HG03135 (cell line): ENCODE measurements around the gene ADCY1.
"Not testable (repeated sequence)": the region's sequence is repeated elsewhere in the genome, so short reads cannot be mapped to it uniquely, and the experiment has no call there.

ENCODE experiments used
- ATAC-seq: cut with Tn5 transposase; IDR thresholded peaks from one replicate; pipeline ENCODE4 v1.9.1; 2021; ENCODE audit warnings: mild to moderate bottlenecking, moderate library complexity; ENCODE audit not compliant: unreplicated experiment

Gene ADCY1

GRCh38 chr7:45573661-45574415 is at the start of gene ADCY1:
Gene ADCY1, plus strand, starts transcription at chr7:45574368. Its CDS starts 176 bp downstream, at chr7:45574544.
- ATAC-seq: no peak

DNA sequence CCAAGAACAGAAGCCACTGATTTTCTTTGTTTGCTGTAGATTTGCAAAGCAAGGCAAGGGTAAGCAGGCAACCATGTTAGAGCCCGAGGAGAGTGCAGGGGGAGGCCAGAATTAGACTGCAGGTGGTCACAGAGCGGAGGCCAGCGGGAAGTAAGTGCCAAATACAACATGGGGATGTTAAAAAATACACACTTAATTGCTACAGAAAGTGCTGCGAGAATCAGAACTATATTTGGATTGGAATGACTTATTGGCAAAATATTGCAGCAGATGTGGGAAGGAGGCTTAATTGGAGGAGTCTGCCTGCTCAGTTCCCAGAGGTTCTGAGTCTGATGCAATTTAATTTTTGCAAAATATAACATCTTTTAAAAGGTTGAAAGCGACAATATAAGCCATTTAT is 49.7 kb upstream of the ADCY1 start:
- ATAC-seq: no peak

GRCh38 chr7:45525057-45525456 is 49.1 kb upstream of the ADCY1 start:
- no peak for ATAC-seq

DNA sequence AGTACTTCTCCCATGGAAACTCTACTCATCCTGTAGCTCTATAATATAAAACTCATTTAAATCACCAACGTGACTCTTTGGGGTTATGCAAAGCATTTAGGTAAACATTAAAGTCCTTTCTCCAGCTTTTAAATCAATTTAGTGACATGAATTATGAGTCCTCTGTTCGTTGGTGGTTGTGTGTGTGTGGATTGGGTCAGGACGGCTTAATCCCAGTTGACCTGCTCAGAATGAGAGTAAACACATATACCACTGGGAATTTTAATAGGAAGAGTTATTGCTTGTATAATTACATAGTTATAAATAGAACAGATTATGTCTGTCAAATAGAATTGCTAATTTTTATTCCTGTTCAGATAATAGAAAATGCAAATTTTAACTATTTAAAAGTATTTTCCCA is 30.7 kb upstream of the ADCY1 start:
- no peak for ATAC-seq

- not testable (repeated sequence) for ATAC-seq
Measured at GRCh38 chr7:45545105-45545710, 29.0 kb upstream of the ADCY1 start.

DNA sequence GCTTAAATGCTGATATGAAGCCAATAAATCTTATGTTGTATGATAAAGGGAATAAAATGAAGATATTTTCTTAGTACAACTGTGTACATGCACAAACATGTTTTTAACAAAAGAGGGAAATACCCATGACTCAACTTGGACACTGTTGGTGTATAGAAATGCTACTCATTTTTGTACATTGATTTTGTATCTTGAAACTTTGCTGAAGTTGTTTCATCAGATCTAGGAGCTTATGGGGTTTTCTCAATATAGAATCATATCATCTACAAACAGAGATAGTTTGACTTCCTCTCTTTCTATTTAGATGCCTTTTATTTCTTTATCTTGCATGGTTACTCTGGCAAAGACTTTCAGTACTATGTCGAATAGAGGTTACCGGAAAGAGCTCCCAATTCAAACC is 25.3 kb upstream of the ADCY1 start:
- ATAC-seq: not testable (repeated sequence)

DNA sequence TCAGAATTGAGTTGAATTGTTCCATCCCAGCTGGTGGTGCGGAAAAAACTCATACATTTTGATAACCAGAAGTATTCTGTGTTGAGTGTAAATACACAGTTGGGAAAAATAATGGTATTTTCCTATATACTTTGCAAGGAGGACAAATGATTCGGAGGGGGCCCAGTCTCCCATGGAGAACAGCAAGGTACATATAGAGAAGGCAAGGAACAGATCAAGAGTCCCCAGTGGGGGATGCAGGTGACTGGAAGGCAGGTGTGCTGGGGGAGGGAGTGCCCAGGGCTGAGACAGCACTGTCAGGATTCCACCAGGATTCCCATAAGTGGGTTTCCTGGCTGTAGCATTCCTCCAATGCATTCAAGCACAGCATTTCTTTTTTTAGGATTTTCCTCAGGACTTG is 10.8 kb upstream of the ADCY1 start:
- ATAC-seq: no peak

DNA sequence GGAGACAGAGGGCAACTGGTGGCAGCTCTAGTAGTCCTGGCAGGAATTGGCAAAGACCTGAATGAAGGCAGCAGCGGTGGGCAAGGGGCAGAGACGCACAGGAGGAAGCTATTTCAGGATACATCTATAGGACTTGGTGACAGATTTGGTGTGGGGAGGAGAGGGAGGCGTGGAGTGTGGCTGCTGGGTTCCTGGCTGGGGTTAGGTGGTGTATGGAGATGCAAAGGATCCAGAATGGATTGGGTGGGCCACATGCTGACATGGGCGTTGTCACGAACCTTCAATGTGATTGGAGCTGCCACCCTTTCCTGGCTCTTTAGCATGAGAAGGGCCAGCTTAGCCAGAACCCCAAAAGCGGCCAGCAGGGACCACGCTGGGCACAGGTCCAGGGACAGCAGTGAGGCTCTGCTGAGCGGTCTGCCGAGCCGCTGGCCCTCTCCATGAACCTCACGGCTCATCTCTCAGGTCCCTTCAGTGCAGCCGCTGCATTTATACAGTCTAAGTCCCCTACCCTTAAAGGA is 10.2 kb upstream of the ADCY1 start:
- ATAC-seq: no peak

DNA sequence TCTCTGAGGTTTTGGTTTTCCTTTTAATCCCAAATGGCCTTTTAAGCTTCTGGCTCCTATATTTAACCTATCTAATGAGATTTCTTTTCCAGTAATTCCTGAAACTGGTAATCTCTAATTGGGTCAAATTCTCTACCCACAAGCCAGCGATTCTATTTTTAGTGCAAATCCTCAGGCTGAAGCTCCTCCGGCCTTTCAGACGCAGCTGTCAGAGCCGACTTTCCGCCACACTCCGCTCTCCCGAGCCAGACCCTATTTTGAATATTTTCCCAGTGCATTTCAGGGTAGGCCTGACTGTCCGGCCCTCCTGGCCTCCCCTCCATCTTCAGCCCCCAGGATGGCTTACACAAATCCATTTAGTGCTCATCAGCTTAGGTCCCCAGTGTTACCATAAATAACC is 9.7 kb upstream of the ADCY1 start:
- no peak for ATAC-seq

GRCh38 chr7:45564886-45565455 is 9.2 kb upstream of the ADCY1 start:
- ATAC-seq: no peak

DNA sequence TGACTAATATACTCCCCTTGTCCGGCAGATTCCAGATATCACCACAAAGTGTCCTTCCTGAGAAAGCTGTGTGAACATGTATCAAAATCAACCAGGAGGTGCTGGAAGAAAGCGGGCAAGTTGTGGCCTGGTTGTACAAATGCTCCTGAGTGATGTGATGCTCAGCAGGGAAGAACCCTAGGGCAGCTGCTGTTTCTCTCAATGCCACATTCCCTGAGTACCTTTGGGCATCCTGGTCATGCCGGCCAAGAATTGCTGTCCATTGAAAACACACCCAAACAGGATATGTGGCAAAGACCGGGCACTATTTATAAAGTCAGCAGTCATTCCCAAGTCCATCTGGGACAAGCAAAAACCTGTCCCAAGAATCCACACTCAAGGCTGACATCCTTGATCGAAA is 7.8 kb upstream of the ADCY1 start:
- ATAC-seq: no peak

DNA sequence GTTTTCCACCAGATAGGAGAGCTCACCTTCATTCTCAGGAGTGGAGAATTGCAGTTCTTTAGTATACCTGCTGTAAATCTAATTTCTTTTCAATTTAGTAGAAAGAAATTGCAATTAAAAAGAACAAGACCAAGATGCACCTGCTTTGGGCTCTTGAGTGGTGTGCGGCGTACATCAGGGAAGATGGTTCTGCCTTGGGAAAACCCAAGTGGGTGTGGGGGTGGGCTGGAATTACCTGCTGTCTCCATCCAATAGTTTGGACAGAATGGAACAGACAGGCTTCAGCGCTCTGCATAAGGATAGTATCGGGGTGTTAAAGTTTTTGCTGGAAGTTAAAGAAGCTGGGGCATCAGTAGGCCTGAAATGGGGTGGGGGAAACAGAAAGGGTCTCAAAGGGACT is 7.2 kb upstream of the ADCY1 start:
- ATAC-seq: no peak

- no peak for ATAC-seq
Measured at GRCh38 chr7:45567713-45568112, 6.5 kb upstream of the ADCY1 start.

DNA sequence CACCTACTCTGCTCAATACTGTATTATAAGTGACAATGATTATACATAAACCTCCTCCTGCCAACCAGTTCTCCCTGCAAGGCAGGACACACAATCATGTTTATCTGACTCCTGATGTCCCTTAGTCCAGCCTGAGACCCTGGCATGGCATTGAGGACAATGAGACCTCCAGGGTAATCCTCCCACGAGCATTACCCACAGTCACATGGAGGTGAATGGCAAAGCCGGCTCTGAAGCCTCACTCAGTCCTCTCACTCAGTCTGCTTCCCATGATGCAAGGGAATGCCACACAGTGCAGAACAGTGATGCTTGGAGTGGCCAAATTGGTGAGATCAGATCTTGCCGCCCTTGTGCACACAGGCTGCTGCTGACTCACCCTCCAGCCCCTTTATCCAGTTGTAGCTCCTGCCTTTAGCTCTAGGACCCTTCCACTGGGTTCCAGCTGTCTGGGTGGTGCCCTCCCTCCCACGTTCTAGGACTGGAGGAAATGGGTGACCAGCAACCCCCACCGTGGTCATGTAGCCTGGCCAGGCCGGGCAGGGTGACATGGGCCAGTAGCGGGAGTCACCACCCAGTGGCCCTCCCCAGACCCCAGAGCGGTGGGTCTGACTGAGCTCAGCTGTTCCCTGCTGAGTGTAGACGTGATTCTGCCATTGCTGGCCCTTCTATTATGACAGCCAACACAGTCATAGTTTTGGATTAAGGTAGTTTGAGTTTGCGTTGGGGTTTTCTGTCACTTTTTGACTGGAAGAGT is 5.5 kb upstream of the ADCY1 start:
- no peak for ATAC-seq

- no peak for ATAC-seq
Measured at GRCh38 chr7:45569290-45569685, 4.9 kb upstream of the ADCY1 start.

- ATAC-seq: no peak
Measured at GRCh38 chr7:45570797-45571196, 3.4 kb upstream of the ADCY1 start.

GRCh38 chr7:45573204-45573603 is 964 bp upstream of the ADCY1 start:
- ATAC-seq: no peak

- ATAC-seq: no peak
Measured at GRCh38 chr7:45574416-45574668, 174 bp downstream of the ADCY1 start.

DNA sequence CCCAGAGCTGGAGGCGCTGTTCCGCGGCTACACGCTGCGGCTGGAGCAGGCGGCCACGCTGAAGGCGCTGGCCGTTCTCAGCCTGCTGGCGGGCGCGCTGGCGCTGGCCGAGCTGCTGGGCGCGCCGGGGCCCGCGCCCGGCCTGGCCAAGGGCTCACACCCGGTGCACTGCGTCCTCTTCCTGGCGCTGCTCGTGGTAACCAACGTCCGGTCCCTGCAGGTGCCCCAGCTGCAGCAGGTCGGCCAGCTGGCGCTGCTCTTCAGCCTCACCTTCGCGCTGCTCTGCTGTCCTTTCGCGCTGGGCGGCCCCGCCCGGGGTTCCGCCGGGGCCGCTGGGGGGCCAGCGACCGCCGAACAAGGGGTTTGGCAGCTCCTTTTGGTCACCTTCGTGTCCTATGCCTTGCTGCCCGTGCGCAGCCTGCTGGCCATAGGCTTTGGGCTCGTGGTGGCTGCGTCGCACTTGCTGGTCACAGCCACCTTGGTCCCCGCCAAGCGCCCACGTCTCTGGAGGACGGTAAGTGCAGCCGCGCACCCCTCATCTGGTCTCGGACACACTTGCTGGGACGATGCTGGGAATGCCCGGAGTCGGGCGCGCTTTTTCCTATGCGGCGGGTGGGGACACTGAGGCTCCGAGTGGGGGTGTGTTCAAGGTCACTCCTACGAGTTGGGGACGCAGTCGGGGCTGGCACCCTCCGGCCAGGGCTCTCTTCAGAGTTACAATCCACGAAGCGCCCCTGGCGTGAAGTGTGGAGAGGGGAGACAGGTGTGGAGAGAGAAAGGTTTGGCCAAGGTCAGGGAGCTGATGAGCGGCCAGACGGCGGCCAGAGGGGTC is 717 bp downstream of the ADCY1 start:
- ATAC-seq: no peak

- ATAC-seq: no peak
Measured at GRCh38 chr7:45575501-45576248, 1.5 kb downstream of the ADCY1 start.
